ENCODE results near the gene PUS10. TPM values are rescaled to one million over a fixed set of nuclear protein-coding genes. Genes with fewer than 3 reads are reported as not detected.

PUS10 gene
- total and polyA plus RNA-seq, 2 of the 4 experiments (the other 2 are of a cell fraction), result 4.4 to 5.7 TPM

DNA sequence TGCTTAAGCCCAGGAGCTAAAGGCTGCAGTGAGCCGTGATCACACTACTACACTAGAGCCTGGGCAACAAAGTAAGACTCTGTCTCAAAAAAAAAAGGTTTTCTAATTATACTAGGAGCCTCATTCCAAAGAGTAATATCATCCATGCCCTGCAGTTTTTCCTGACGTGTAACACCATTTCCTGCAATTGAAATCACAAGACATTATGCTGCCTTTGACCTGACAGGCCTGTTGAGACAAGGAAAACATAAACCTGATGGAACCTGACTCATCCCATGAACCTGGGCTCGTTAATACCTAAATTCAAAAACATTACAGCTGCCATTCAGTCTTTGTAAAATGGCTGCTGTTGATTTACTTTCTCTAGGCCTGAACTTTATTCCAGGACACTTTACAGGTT lies 59.3 kb downstream of the PUS10 start:
- Histone ChIP-seq H3K4me1 (ENCODE audit: control insufficient read depth, insufficient read depth, low read length) (peaks cover 1% of the 10 kb centered on the region; the same call in 1 of the 2 replicates), H2BK15ac (ENCODE audit: low read depth, low read length) (no peak overlapping the region), H3K36me3 (ENCODE audit: control insufficient read depth, insufficient read depth, low read length) (no peaks in the 10 kb centered on the region), H3K27me3 (ENCODE audit: control insufficient read depth, insufficient read depth, low read length) (no peaks in the 10 kb centered on the region), H2AK9ac (replicated peaks; ENCODE audit: low read depth, low read length, poor library complexity) (no peak overlapping the region), H3K9ac (ENCODE audit: low read depth, low read length) (no peak overlapping the region), H2AFZ (replicated peaks; ENCODE audit: low read length, poor library complexity) (no peak overlapping the region), H3K56ac (ENCODE audit: extremely low read depth, insufficient read depth, low read length) (no peak overlapping the region), H2BK20ac (ENCODE audit: low read depth, low read length) (no peak overlapping the region), H4K5ac (ENCODE audit: low read depth, low read length) (no peak overlapping the region), H3K79me1 (ENCODE audit: low read depth in 1 of 2, low read length in 2 of 2) (no peaks in the 10 kb centered on the region), H2BK120ac (ENCODE audit: low read depth, low read length) (no peak overlapping the region), H3K23ac (ENCODE audit: low read depth, low read length) (no peak overlapping the region), H3K4me3 (ENCODE audit: insufficient read depth, low read depth, low read length) (no peak overlapping the region), H3K4ac (ENCODE audit: low read depth, low read length) (no peak overlapping the region), H3K27ac (ENCODE audit: insufficient read depth, low read length) (no peak overlapping the region), H2AK5ac (ENCODE audit: low read depth, low read length) (no peak overlapping the region), H3K14ac (replicated peaks; ENCODE audit: low read depth, low read length) (no peak overlapping the region), H2BK5ac (ENCODE audit: low read depth, low read length, poor library complexity, severe bottlenecking) (peak overlapping the region; percentile 53), H3K9me1 (ENCODE audit: insufficient read depth, low read length) (peaks cover 5% of the 10 kb centered on the region; the same call in 1 of the 2 replicates), H3K9me3 (ENCODE audit: control insufficient read depth, insufficient read depth, low read length) (no peaks in the 10 kb centered on the region), H3K18ac (ENCODE audit: low read depth, low read length) (no peak overlapping the region), H4K8ac (ENCODE audit: low read depth in 2 of 2, low read length in 2 of 2) (peak overlapping the region in 1 of 2 experiments; percentile 31; a peak in 1 of 4 replicates), H4K91ac (ENCODE audit: insufficient read depth, low read depth, low read length) (no peak overlapping the region), H3K4me2 (ENCODE audit: low read depth, low read length) (no peak overlapping the region), H4K20me1 (ENCODE audit: insufficient read depth, low read length) (no peaks in the 10 kb centered on the region)
- POLR2A ChIA-PET (ENCODE audit: unreplicated experiment), result no interaction called here
- no peak for TF ChIP-seq RCOR1 (IDR thresholded peaks at IDR 0.05; ENCODE audit: insufficient replicate concordance, low read length)
- TF ChIP-seq BHLHE40 (IDR thresholded peaks at IDR 0.05; ENCODE audit: low read depth, low read length), result peak; percentile 46; the same call in 1 of the 2 replicates
- ATAC-seq (ENCODE audit: low read depth) (peak; percentile 64), DNase-seq (peak; percentile 85)
- in situ Hi-C loops (cut with MboI; ENCODE audit: low sequenced_read_pairs) (no loop called here), intact Hi-C loops (cut with micrococcal nuclease) (no loop called here), dilution Hi-C loops (cut with HindIII; ENCODE audit: low sequenced_read_pairs, unreplicated experiment) (no loop called here)
- CTCF ChIA-PET, result no interaction called here
- BruUV-seq (replicated peaks), result no TSS peak
- WGBS, 2 experiments (ENCODE audit: extremely low coverage in 2 of 2, insufficient read length in 1 of 2), result 50% methylated on average over 2 of the region's 3 CpGs; no CpG with 5 or more reads in 1 of the 2 experiments
